Kidney (tissue), 14 donors: ENCODE results near the gene GAB2. TPM values are rescaled to one million over a fixed set of nuclear protein-coding genes. Genes with fewer than 3 reads are reported as not detected.
A peak's percentile ranks its signal among the peaks of the same experiment; 100 is the strongest.

ENCODE experiments used
- DNase-seq, 5 donors: peaks; one replicate each; pipeline ENCODE4 v3.0.0-alpha.2; 2013 to 2020
- FAIRE-seq: peaks from 2 replicates; lab custom pipeline; 2012; peaks lifted over from hg19 to GRCh38; lab: Jason Lieb, UNC
- H3K27ac ChIP-seq, 2 donors: one replicate each; pipeline ENCODE4 v1.7.0; 2013; ENCODE audit warnings: low read depth in 2 of 2, low read length in 2 of 2, inconsistent platforms in 1 of 2
- H3K27me3 ChIP-seq: one replicate; pipeline ENCODE4 v1.7.1; 2013; ENCODE audit warnings: low read length, inconsistent platforms; ENCODE audit not compliant: control insufficient read depth, insufficient read depth
- H3K36me3 ChIP-seq, 3 donors: one replicate each; pipeline versions ENCODE4 v1.7.0 to v1.7.1; 2013; ENCODE audit warnings: low read length in 3 of 3, control low read depth in 1 of 3, inconsistent platforms in 1 of 3; ENCODE audit not compliant: insufficient read depth in 3 of 3, control insufficient read depth in 2 of 3
- H3K4me1 ChIP-seq, 3 donors: one replicate each; pipeline versions ENCODE4 v1.7.0 to v1.7.1; 2013; ENCODE audit warnings: low read length in 3 of 3, inconsistent platforms in 1 of 3, low read depth in 1 of 3; ENCODE audit not compliant: control insufficient read depth in 2 of 3, insufficient read depth in 2 of 3
- H3K4me3 ChIP-seq, 3 donors: one replicate each; pipeline versions ENCODE4 v1.7.0 to v1.8.1; 2013; ENCODE audit warnings: low read length in 3 of 3, control low read depth in 1 of 3, inconsistent platforms in 1 of 3
- H3K9ac ChIP-seq, 3 donors: one replicate each; pipeline versions ENCODE4 v1.7.0 to v1.7.1; 2013; ENCODE audit warnings: low read length in 3 of 3, control low read depth in 1 of 3, inconsistent platforms in 1 of 3
- H3K9me3 ChIP-seq, 3 donors: one replicate each; pipeline versions ENCODE4 v1.7.0 to v1.7.1; 2013; ENCODE audit warnings: low read length in 3 of 3, control low read depth in 1 of 3, inconsistent platforms in 1 of 3; ENCODE audit not compliant: control insufficient read depth in 2 of 3, insufficient read depth in 1 of 3
- CTCF ChIP-seq: IDR thresholded peaks from 3 replicates; pipeline ENCODE4 v1.5.1; 2012; ENCODE audit warnings: mild to moderate bottlenecking, moderate library complexity, borderline replicate concordance; ENCODE audit not compliant: insufficient read depth; ENCODE audit errors: extremely low read depth
- intact Hi-C: fragments of 100-400 bp; cut with DNase I; formaldehyde crosslinking; loops from one replicate; pipeline ENCODE4 v1.11.1; 2022
- polyA plus RNA-seq: library from polyadenylated mRNA; stranded (reverse); fragments of 350-450 nt; fragmentation: Illumina TruSeq; extraction: RNeasy Lipid Tissue Mini Kit (QIAGEN cat#74804); gene quantifications from one replicate; pipeline ENCODE4 v1.2.3, GENCODE V29; 2014; ENCODE audit warnings: low read depth, low replicate concordance; ENCODE audit not compliant: insufficient read depth
- total RNA-seq: library from RNA; stranded (reverse); fragmentation: NEBNext Ultra II Directional; extraction: Animal tissue kit (Norgen Biotek cat#: 25700); gene quantifications from one replicate; pipeline ENCODE4 v1.2.1, GENCODE V29; 2021
- donor health status: control.
- donor health status: control.
- donor health status: control.
- donor health status: control.
- donor health status: control.
- donor health status: DM: yes; HTN: yes; CAD: no.
- donor health status: Normal renal cell carcinoma (clear cell type).

Gene GAB2
- total and polyA plus RNA-seq, 2 donors from 2014 or later: 3.3 to 23.6 TPM

- peak in 2 of 5 donors; percentile 32 to 91 for DNase-seq
- Histone ChIP-seq H3K9ac (no peak overlapping the region), H3K4me1 (peaks cover 0 to 2% (median 0%) of the 10 kb centered on the region in 3 donors), H3K36me3 (no peaks in the 10 kb centered on the region), H3K27ac (peak overlapping the region in 1 of 2 donors; percentile 5), H3K27me3 (no peaks in the 10 kb centered on the region), H3K4me3 (no peak overlapping the region), H3K9me3 (no peaks in the 10 kb centered on the region)
- intact Hi-C loops: no loop called here
- no peak for TF ChIP-seq CTCF
- FAIRE-seq: no peak
Measured at GRCh38 chr11:78256962-78257361, 160.7 kb downstream of the GAB2 start.

GRCh38 chr11:78255919-78256318 is 161.7 kb downstream of the GAB2 start:
- FAIRE-seq: no peak
- no peak overlapping the region for H3K9ac ChIP-seq

GRCh38 chr11:78254268-78254667 is 163.4 kb downstream of the GAB2 start:
- H3K9ac ChIP-seq: no peak overlapping the region
- H3K27ac ChIP-seq: no peak overlapping the region
- H3K27me3 ChIP-seq: no peaks in the 10 kb centered on the region
- H3K36me3 ChIP-seq: no peaks in the 10 kb centered on the region
- H3K4me1 ChIP-seq: peaks cover 0 to 5% (median 0%) of the 10 kb centered on the region in 3 donors
- FAIRE-seq (no peak), DNase-seq (no peak)
- no peak for TF ChIP-seq CTCF
- H3K4me3 ChIP-seq: no peak overlapping the region
- no peaks in the 10 kb centered on the region for H3K9me3 ChIP-seq
- intact Hi-C loops: no loop called here

More at GRCh38 chr11:78255919-78256318, 161.7 kb downstream of the GAB2 start:
- intact Hi-C loops: no loop called here
- DNase-seq: no peak
- no peaks in the 10 kb centered on the region for H3K9me3 ChIP-seq
- no peaks in the 10 kb centered on the region for H3K36me3 ChIP-seq
- no peak for TF ChIP-seq CTCF
- H3K27ac ChIP-seq: no peak overlapping the region
- no peaks in the 10 kb centered on the region for H3K27me3 ChIP-seq
- peaks cover 0 to 5% (median 0%) of the 10 kb centered on the region in 3 donors for H3K4me1 ChIP-seq
- no peak overlapping the region for H3K4me3 ChIP-seq

GRCh38 chr11:78253797-78254196 is 163.8 kb downstream of the GAB2 start:
- Histone ChIP-seq H3K4me1 (peaks cover 0 to 5% (median 0%) of the 10 kb centered on the region in 3 donors), H3K9ac (no peak overlapping the region), H3K27ac (no peak overlapping the region), H3K27me3 (no peaks in the 10 kb centered on the region), H3K9me3 (no peaks in the 10 kb centered on the region), H3K36me3 (no peaks in the 10 kb centered on the region), H3K4me3 (no peak overlapping the region)
- no peak for TF ChIP-seq CTCF
- intact Hi-C loops: no loop called here
- DNase-seq: no peak
- FAIRE-seq: no peak
